Esophagus squamous epithelium (tissue), 5 donors: Measurements from ENCODE around the gene WDFY3. TPM values are rescaled to one million over a fixed set of nuclear protein-coding genes. Genes with fewer than 3 reads are reported as not detected.

ENCODE experiments used
- DNase-seq: peaks from one replicate; lab custom pipeline; 2025; lab: John Stamatoyannopoulos, UW
- H3K27ac ChIP-seq, 4 donors: fragments of 200-600 bp; sonication (generic); one replicate each; pipeline ENCODE4 v1.5.1; 2016 to 2019; ENCODE audit warnings: mild to moderate bottlenecking in 1 of 4
- H3K27me3 ChIP-seq, 4 donors: fragments of 200-600 bp; sonication (generic); 1 replicate in 3 of 4; 2 replicates in 1 of 4; pipeline versions ENCODE4 v1.5.1 to v1.6.0; 2017 to 2021; ENCODE audit warnings: antibody characterized with exemption in 1 of 4
- H3K36me3 ChIP-seq, 3 donors: fragments of 200-600 bp; sonication (generic); one replicate each; pipeline ENCODE4 v1.5.1; 2016 to 2019
- H3K4me1 ChIP-seq, 3 donors: fragments of 200-600 bp; sonication (generic); one replicate each; pipeline ENCODE4 v1.5.1; 2017 to 2019
- H3K4me3 ChIP-seq, 4 donors: fragments of 200-600 bp; sonication (generic); 1 replicate in 3 of 4; 2 replicates in 1 of 4; pipeline ENCODE4 v1.5.1; 2016 to 2019; ENCODE audit warnings: mild to moderate bottlenecking in 2 of 4, moderate library complexity in 1 of 4
- H3K9me3 ChIP-seq, 3 donors: fragments of 200-600 bp; sonication (generic); one replicate each; pipeline ENCODE4 v1.5.1; 2016 to 2019
- CTCF ChIP-seq, 6 experiments: fragments of 450-650 bp in 4 of 6; fragments of 200-600 bp in 2 of 6; sonication (generic) in 2 of 6; IDR thresholded peaks; one replicate each; pipeline ENCODE4 v1.5.1; 2016 to 2019; ENCODE audit warnings: antibody characterized with exemption in 6 of 6, mild to moderate bottlenecking in 4 of 6, moderate library complexity in 4 of 6
- POLR2A ChIP-seq, 4 donors: fragments of 450-650 bp; IDR thresholded peaks; one replicate each; pipeline ENCODE4 v1.6.1; 2017; ENCODE audit warnings: antibody characterized with exemption in 4 of 4, mild to moderate bottlenecking in 4 of 4, moderate library complexity in 3 of 4
- WGBS, 2 donors: methylation state at CpG; one replicate each; pipeline ENCODE4 v1.1.5; 2018; 5-methylcytosine and 5-hydroxymethylcytosine counted together
- intact Hi-C: fragments of 100-400 bp; cut with DNase I; formaldehyde crosslinking; loops from one replicate; pipeline ENCODE4 v1.15.0; 2022
- total RNA-seq, 4 donors: library from RNA; depleted of rRNA; stranded (reverse); fragments of >200 nt; gene quantifications; one replicate each; pipeline ENCODE4 v1.1.0, GENCODE V29; 2016
- donor health status: DM: yes; HTN: yes; CAD: no.

The WDFY3 gene
- total RNA-seq, 4 donors from 2014 or later: 30.9 to 70.0 (median 42.2) TPM

- H3K4me3 ChIP-seq: no peak overlapping the region
- intact Hi-C loops: no loop called here
- no peaks in the 10 kb centered on the region for H3K9me3 ChIP-seq
- peaks cover 0 to 4% (median 0%) of the 10 kb centered on the region in 3 donors for H3K4me1 ChIP-seq
- peaks cover 0 to 95% (median 11%) of the 10 kb centered on the region in 3 donors for H3K36me3 ChIP-seq
- 77 to 81% methylated on average over 4 of the region's 4 CpGs for WGBS, 2 donors
- no peak for DNase-seq
- no peak overlapping the region for H3K27ac ChIP-seq
- H3K27me3 ChIP-seq: no peaks in the 10 kb centered on the region
- TF ChIP-seq POLR2A (IDR thresholded peaks at IDR 0.05) (no peak), CTCF (IDR thresholded peaks at IDR 0.05) (no peak)
Observed at GRCh38 chr4:84751707-84752106, 214.8 kb downstream of the WDFY3 start.

GRCh38 chr4:84750960-84751283 lies 215.6 kb downstream of the WDFY3 start:
- Histone ChIP-seq H3K4me3 (no peak overlapping the region), H3K36me3 (peaks cover 0 to 94% (median 11%) of the 10 kb centered on the region in 3 donors), H3K9me3 (no peaks in the 10 kb centered on the region), H3K27ac (no peak overlapping the region), H3K27me3 (no peaks in the 10 kb centered on the region), H3K4me1 (peaks cover 0 to 4% (median 0%) of the 10 kb centered on the region in 3 donors)
- no peak for DNase-seq
- TF ChIP-seq CTCF (IDR thresholded peaks at IDR 0.05): no peak
- no peak for TF ChIP-seq POLR2A (IDR thresholded peaks at IDR 0.05)
- WGBS, 2 donors: 67 to 92% methylated on average over 3 of the region's 3 CpGs
- intact Hi-C loops: no loop called here

- Histone ChIP-seq H3K27ac (no peak overlapping the region), H3K4me3 (no peak overlapping the region), H3K4me1 (peaks cover 0 to 4% (median 0%) of the 10 kb centered on the region in 3 donors), H3K9me3 (no peaks in the 10 kb centered on the region), H3K36me3 (peaks cover 0 to 97% (median 11%) of the 10 kb centered on the region in 3 donors), H3K27me3 (no peaks in the 10 kb centered on the region)
- DNase-seq: no peak
- 6 to 14% methylated on average over 1 of the region's 1 CpG for WGBS, 2 donors
- intact Hi-C loops: no loop called here
- peak; percentile 36 to 68 (median 60) for TF ChIP-seq CTCF (IDR thresholded peaks at IDR 0.05)
- no peak for TF ChIP-seq POLR2A (IDR thresholded peaks at IDR 0.05)
Observed at GRCh38 chr4:84750260-84750959, 216.1 kb downstream of the WDFY3 start.

- H3K4me3 ChIP-seq: no peak overlapping the region
- no peak overlapping the region for H3K27ac ChIP-seq
- H3K27me3 ChIP-seq: no peaks in the 10 kb centered on the region
- H3K4me1 ChIP-seq: no peaks in the 10 kb centered on the region
- no peak for DNase-seq
- intact Hi-C loops: no loop called here
- H3K9me3 ChIP-seq: no peaks in the 10 kb centered on the region
- 94 to 100% methylated on average over 2 of the region's 2 CpGs for WGBS, 2 donors
- TF ChIP-seq CTCF (IDR thresholded peaks at IDR 0.05): no peak
- no peak for TF ChIP-seq POLR2A (IDR thresholded peaks at IDR 0.05)
- peaks cover 0 to 96% (median 22%) of the 10 kb centered on the region in 3 donors for H3K36me3 ChIP-seq
Observed at GRCh38 chr4:84740057-84740456, 226.4 kb downstream of the WDFY3 start.

- Histone ChIP-seq H3K27ac (no peak overlapping the region), H3K4me1 (no peaks in the 10 kb centered on the region), H3K36me3 (peaks cover 0 to 100% (median 22%) of the 10 kb centered on the region in 3 donors), H3K4me3 (no peak overlapping the region), H3K9me3 (no peaks in the 10 kb centered on the region), H3K27me3 (no peaks in the 10 kb centered on the region)
- intact Hi-C loops: no loop called here
- no peak for TF ChIP-seq CTCF (IDR thresholded peaks at IDR 0.05)
- TF ChIP-seq POLR2A (IDR thresholded peaks at IDR 0.05): no peak
- DNase-seq: no peak
Observed at GRCh38 chr4:84738622-84739021, 227.9 kb downstream of the WDFY3 start.
